Keratinocyte (primary cell): ENCODE measurements around the gene RHD. TPM values are rescaled to one million over a fixed set of nuclear protein-coding genes. Genes with fewer than 3 reads are reported as not detected.
"Not testable (repeated sequence)": the region's sequence is repeated elsewhere in the genome, so short reads cannot be mapped to it uniquely, and the experiment has no call there.

Experiments used
- DNase-seq: peaks from one replicate; pipeline ENCODE4 v3.0.0-alpha.2; 2011; ENCODE audit warnings: low read depth, missing footprints, low spot score
- FAIRE-seq: peaks from 2 replicates; lab custom pipeline; 2011; peaks lifted over from hg19 to GRCh38; lab: Jason Lieb, UNC
- H2AFZ ChIP-seq: 2 replicates; pipeline ENCODE4 v1.6.0; 2012; ENCODE audit warnings: low read length, control low read depth, inconsistent platforms; ENCODE audit not compliant: control insufficient read depth
- H3K27ac ChIP-seq: 2 replicates; pipeline ENCODE4 v1.5.1; 2011; ENCODE audit warnings: low read length; ENCODE audit not compliant: control insufficient read depth, insufficient read depth
- H3K27me3 ChIP-seq: 3 replicates; pipeline ENCODE4 v1.6.0; 2011; ENCODE audit warnings: low read length; ENCODE audit not compliant: control insufficient read depth, insufficient read depth; ENCODE audit errors: extremely low read depth
- H3K36me3 ChIP-seq, 2 experiments: 2 replicates in 1 of 2; 3 replicates in 1 of 2; pipeline ENCODE4 v1.5.1; 2011; ENCODE audit warnings: low read length in 2 of 2, mild to moderate bottlenecking in 1 of 2; ENCODE audit not compliant: control insufficient read depth in 2 of 2, insufficient read depth in 2 of 2; ENCODE audit errors: extremely low read depth in 1 of 2
- H3K4me1 ChIP-seq: 3 replicates; pipeline ENCODE4 v1.5.1; 2011; ENCODE audit warnings: low read length; ENCODE audit not compliant: control insufficient read depth, insufficient read depth; ENCODE audit errors: extremely low read depth
- H3K4me2 ChIP-seq: 3 replicates; pipeline ENCODE4 v1.6.0; 2011; ENCODE audit warnings: low read depth, low read length; ENCODE audit not compliant: control insufficient read depth, insufficient read depth; ENCODE audit errors: extremely low read depth
- H3K4me3 ChIP-seq, 3 experiments: fragments of 200-600 bp in 1 of 3; sonication (generic) in 1 of 3; 2 replicates in 2 of 3; 3 replicates in 1 of 3; pipeline ENCODE4 v1.5.1; 2011 to 2016; ENCODE audit warnings: low read length in 3 of 3, mild to moderate bottlenecking in 3 of 3, control low read depth in 2 of 3, inconsistent platforms in 1 of 3, low read depth in 1 of 3, mixed read lengths in 1 of 3, mixed run types in 1 of 3, moderate library complexity in 1 of 3; ENCODE audit not compliant: control insufficient read depth in 2 of 3, insufficient read depth in 2 of 3; ENCODE audit errors: extremely low read depth in 1 of 3
- H3K79me2 ChIP-seq: 2 replicates; pipeline ENCODE4 v1.6.0; 2012; ENCODE audit warnings: low read length; ENCODE audit not compliant: control insufficient read depth, insufficient read depth
- H3K9ac ChIP-seq: 3 replicates; pipeline ENCODE4 v1.6.0; 2011; ENCODE audit warnings: low read length; ENCODE audit not compliant: control insufficient read depth, insufficient read depth; ENCODE audit errors: extremely low read depth
- H3K9me1 ChIP-seq: 3 replicates; pipeline ENCODE4 v1.6.0; 2011; ENCODE audit warnings: low read length; ENCODE audit not compliant: control insufficient read depth, insufficient read depth; ENCODE audit errors: extremely low read depth
- H3K9me3 ChIP-seq: 2 replicates; pipeline ENCODE4 v1.5.1; 2012; ENCODE audit warnings: low read depth, low read length; ENCODE audit not compliant: control insufficient read depth
- H4K20me1 ChIP-seq: 3 replicates; pipeline ENCODE4 v1.6.0; 2011; ENCODE audit warnings: low read length; ENCODE audit not compliant: control insufficient read depth, insufficient read depth; ENCODE audit errors: extremely low read depth
- CTCF ChIP-seq, 3 experiments: IDR thresholded peaks in 1 of 3; conservative IDR thresholded peaks in 1 of 3; optimal IDR thresholded peaks in 1 of 3; 2 replicates in 2 of 3; 3 replicates in 1 of 3; pipeline versions ENCODE3 to v1.5.1; 2011; ENCODE audit warnings: low read length in 3 of 3, mild to moderate bottlenecking in 3 of 3, moderate library complexity in 2 of 3, control low read depth in 1 of 3, inconsistent platforms in 1 of 3; ENCODE audit not compliant: insufficient read depth in 2 of 3; ENCODE audit errors: extremely low read depth in 1 of 3
- EZH2 ChIP-seq: IDR thresholded peaks from one replicate; pipeline ENCODE4 v1.6.1; 2012; ENCODE audit warnings: inconsistent platforms, mild to moderate bottlenecking, low read length, moderate library complexity
- dilution Hi-C: fragments of 300-500 bp; cut with MboI; formaldehyde crosslinking; loops from one replicate; pipeline ENCODE4 v1.7.0; 2020; ENCODE audit warnings: low sequenced_read_pairs; ENCODE audit not compliant: extremely low pct_ligation_motif_present
- polyA plus RNA-seq, 5 experiments: library from polyadenylated mRNA; depleted of rRNA in 3 of 5; stranded (reverse) in 3 of 5; stranded (forward) in 1 of 5; unstranded in 1 of 5; fragments of >200 nt; gene quantifications; 1 replicate in 1 of 5; 2 replicates in 3 of 5; 3 replicates in 1 of 5; pipeline versions ENCODE4 v1.2.1 to v1.2.3, GENCODE V29; 2011 to 2012; ENCODE audit warnings: missing spikeins in 2 of 5, low read depth in 1 of 5, low replicate concordance in 1 of 5

Gene RHD
- polyA plus RNA-seq, 1 donor (not counting 4 experiments of a cell fraction or from before 2014, with no cell fraction given) = not detected

DNA sequence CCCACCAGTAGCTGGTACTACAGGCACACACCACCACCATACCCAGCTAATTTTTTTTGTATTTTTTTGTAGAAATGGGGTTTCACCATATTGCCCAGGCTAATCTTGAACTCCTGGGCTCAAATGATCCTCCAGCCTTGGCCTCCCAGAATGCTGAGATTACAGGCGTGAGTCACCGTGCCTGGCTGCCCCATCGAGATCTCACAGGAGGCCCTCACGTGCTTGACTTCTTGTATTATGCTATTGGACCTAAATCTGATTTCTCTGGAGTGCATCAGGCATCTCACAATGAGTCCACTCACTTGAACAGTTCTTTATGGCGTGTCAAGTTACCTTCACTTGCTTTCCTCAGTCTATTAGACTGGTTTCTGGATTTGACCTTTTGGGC, 15.7 kb upstream of the RHD start:
- H3K9ac ChIP-seq = no peak overlapping the region
- H3K9me1 ChIP-seq = no peaks in the 10 kb centered on the region
- H3K36me3 ChIP-seq = no peaks in the 10 kb centered on the region
- no peaks in the 10 kb centered on the region for H3K9me3 ChIP-seq
- H3K4me1 ChIP-seq = no peaks in the 10 kb centered on the region
- H2AFZ ChIP-seq = no peak overlapping the region
- H3K4me2 ChIP-seq = no peak overlapping the region
- TF ChIP-seq CTCF (optimal IDR thresholded peaks at IDR 0.05 in 1 of 3, IDR thresholded peaks at IDR 0.05 in 1 of 3, conservative IDR thresholded peaks at IDR 0.05 in 1 of 3; ENCODE audit: extremely low read depth in 1 of 3, insufficient read depth in 2 of 3, low read length in 3 of 3) (no peak), EZH2 (no peak)
- no peaks in the 10 kb centered on the region for H3K27me3 ChIP-seq
- H3K79me2 ChIP-seq = no peaks in the 10 kb centered on the region
- FAIRE-seq (no peak), DNase-seq (no peak)
- dilution Hi-C loops = no loop called here
- H3K27ac ChIP-seq = no peak overlapping the region
- H3K4me3 ChIP-seq = no peak overlapping the region
- no peaks in the 10 kb centered on the region for H4K20me1 ChIP-seq

GRCh38 chr1:25257196-25257595, 15.1 kb upstream of the RHD start:
- dilution Hi-C loops = no loop called here
- no peak for FAIRE-seq
- H3K9me1 ChIP-seq = no peaks in the 10 kb centered on the region

GRCh38 chr1:25259813-25260212, 12.5 kb upstream of the RHD start:
- H2AFZ ChIP-seq, H3K27ac ChIP-seq, H3K9ac ChIP-seq, DNase-seq, H3K9me1 ChIP-seq, H3K27me3 ChIP-seq, H3K36me3 ChIP-seq, H3K4me3 ChIP-seq, H3K79me2 ChIP-seq, H4K20me1 ChIP-seq, dilution Hi-C loops, H3K4me2 ChIP-seq, H3K4me1 ChIP-seq, FAIRE-seq, H3K9me3 ChIP-seq: not testable (repeated sequence)

More at GRCh38 chr1:25257196-25257595, 15.1 kb upstream of the RHD start:
- TF ChIP-seq EZH2 (no peak), CTCF (optimal IDR thresholded peaks at IDR 0.05 in 1 of 3, IDR thresholded peaks at IDR 0.05 in 1 of 3, conservative IDR thresholded peaks at IDR 0.05 in 1 of 3; ENCODE audit: extremely low read depth in 1 of 3, insufficient read depth in 2 of 3, low read length in 3 of 3) (no peak)
- Histone ChIP-seq H3K79me2 (no peaks in the 10 kb centered on the region), H3K4me3 (no peak overlapping the region), H3K9ac (no peak overlapping the region), H3K27me3 (no peaks in the 10 kb centered on the region), H3K36me3 (no peaks in the 10 kb centered on the region), H3K4me2 (no peak overlapping the region), H3K9me3 (no peaks in the 10 kb centered on the region), H3K27ac (no peak overlapping the region), H2AFZ (no peak overlapping the region), H4K20me1 (no peaks in the 10 kb centered on the region), H3K4me1 (no peaks in the 10 kb centered on the region)
- DNase-seq = no peak

GRCh38 chr1:25260336-25260735, 12.0 kb upstream of the RHD start:
- H3K9me3 ChIP-seq, H4K20me1 ChIP-seq, H3K27ac ChIP-seq, H3K79me2 ChIP-seq, H3K4me2 ChIP-seq, DNase-seq, H3K9ac ChIP-seq, dilution Hi-C loops, H3K36me3 ChIP-seq, H3K4me3 ChIP-seq, FAIRE-seq, H3K4me1 ChIP-seq, H3K27me3 ChIP-seq, H3K9me1 ChIP-seq, H2AFZ ChIP-seq: not testable (repeated sequence)
